ENCODE results near the gene MXD1. TPM values are rescaled to one million over a fixed set of nuclear protein-coding genes. Genes with fewer than 3 reads are reported as not detected.

Gene MXD1
- total RNA-seq, 6 donors from 2014 or later = 16.3 to 94.3 (median 33.8) TPM

- TF ChIP-seq EP300 (IDR thresholded peaks at IDR 0.05) = no peak
- no peak for TF ChIP-seq CTCF (IDR thresholded peaks at IDR 0.05)
- no peak for TF ChIP-seq POLR2A (IDR thresholded peaks at IDR 0.05)
- no peak for TF ChIP-seq POLR2AphosphoS5 (IDR thresholded peaks at IDR 0.05)
- H3K36me3 ChIP-seq = peaks cover 19 to 66% (median 51%) of the 10 kb centered on the region in 4 donors
- WGBS, 2 donors = 53 to 87% methylated on average over 11 of the region's 11 CpGs
Observed at GRCh38 chr2:69936906-69937305, 22.0 kb downstream of the MXD1 start.

GRCh38 chr2:69937968-69938367 is 23.1 kb downstream of the MXD1 start:
- H3K9me3 ChIP-seq = no peaks in the 10 kb centered on the region
- peaks cover 19 to 75% (median 56%) of the 10 kb centered on the region in 4 donors for H3K36me3 ChIP-seq
- WGBS, 2 donors = 92 to 97% methylated on average over 14 of the region's 14 CpGs
- no peak overlapping the region for H3K27ac ChIP-seq
- no peaks in the 10 kb centered on the region for H3K27me3 ChIP-seq
- TF ChIP-seq POLR2A (IDR thresholded peaks at IDR 0.05) = no peak
- no peak for TF ChIP-seq CTCF (IDR thresholded peaks at IDR 0.05)
- TF ChIP-seq EP300 (IDR thresholded peaks at IDR 0.05) = no peak
- TF ChIP-seq POLR2AphosphoS5 (IDR thresholded peaks at IDR 0.05) = no peak
- ATAC-seq (ENCODE audit: low FRiP score in 2 of 2) (no peak), DNase-seq (peak in 1 of 2 donors; percentile 16)
- peaks cover 15 to 20% (median 17%) of the 10 kb centered on the region in 4 donors for H3K4me1 ChIP-seq
- no peak overlapping the region for H3K4me3 ChIP-seq

More at GRCh38 chr2:69936906-69937305, 22.0 kb downstream of the MXD1 start:
- H3K4me3 ChIP-seq = no peak overlapping the region
- peak in 1 of 2 donors; percentile 32 for DNase-seq
- H3K9me3 ChIP-seq = no peaks in the 10 kb centered on the region
- H3K4me1 ChIP-seq = peaks cover 16 to 26% (median 20%) of the 10 kb centered on the region in 4 donors
- peak overlapping the region in 3 of 4 donors; percentile 13 to 34 (median 25) for H3K27ac ChIP-seq
- ATAC-seq (ENCODE audit: low FRiP score in 2 of 2) = no peak
- H3K27me3 ChIP-seq = no peaks in the 10 kb centered on the region

- Histone ChIP-seq H3K36me3 (peaks cover 19 to 79% (median 59%) of the 10 kb centered on the region in 4 donors), H3K27ac (no peak overlapping the region), H3K4me1 (peaks cover 1 to 18% (median 9%) of the 10 kb centered on the region in 4 donors), H3K4me3 (no peak overlapping the region), H3K9me3 (no peaks in the 10 kb centered on the region), H3K27me3 (no peaks in the 10 kb centered on the region)
- WGBS, 2 donors = 86 to 89% methylated on average over 14 of the region's 14 CpGs
- ATAC-seq (ENCODE audit: low FRiP score in 2 of 2) (no peak), DNase-seq (peak in 1 of 2 donors; percentile 17)
- TF ChIP-seq CTCF (IDR thresholded peaks at IDR 0.05) (no peak), POLR2AphosphoS5 (IDR thresholded peaks at IDR 0.05) (no peak), POLR2A (IDR thresholded peaks at IDR 0.05) (no peak), EP300 (IDR thresholded peaks at IDR 0.05) (no peak)
Observed at GRCh38 chr2:69939722-69940121, 24.8 kb downstream of the MXD1 start.

GRCh38 chr2:69940691-69941090 is 25.8 kb downstream of the MXD1 start:
- no peak for DNase-seq
- H3K4me1 ChIP-seq = peaks cover 0 to 21% (median 9%) of the 10 kb centered on the region in 4 donors
- H3K9me3 ChIP-seq = no peaks in the 10 kb centered on the region
- H3K27ac ChIP-seq = no peak overlapping the region
- TF ChIP-seq POLR2AphosphoS5 (IDR thresholded peaks at IDR 0.05) (no peak), POLR2A (IDR thresholded peaks at IDR 0.05) (no peak), EP300 (IDR thresholded peaks at IDR 0.05) (no peak), CTCF (IDR thresholded peaks at IDR 0.05) (no peak)
- H3K36me3 ChIP-seq = peaks cover 16 to 74% (median 55%) of the 10 kb centered on the region in 4 donors
- ATAC-seq (ENCODE audit: low FRiP score in 2 of 2) = no peak
- no peak overlapping the region for H3K4me3 ChIP-seq
- WGBS, 2 donors = 95 to 96% methylated on average over 8 of the region's 8 CpGs
- no peaks in the 10 kb centered on the region for H3K27me3 ChIP-seq

Measured in upper lobe of left lung (tissue), 6 donors.